GM10248 (cell line): ENCODE results near the gene CRIP2.

Experiments
- CTCF ChIA-PET: fragments of 300-600 bp; sonication (Branson Sonifier 250); formaldehyde crosslinking; extraction: SDS; loops from one replicate; lab custom pipeline; 2021; ENCODE audit warnings: antibody characterized with exemption; lab: Yijun Ruan, JAX
- POLR2A ChIA-PET: fragments of 350-650 bp; sonication (Branson Sonifier 250); formaldehyde crosslinking; extraction: SDS; loops from one replicate; lab custom pipeline; 2020; ENCODE audit warnings: antibody characterized with exemption; lab: Yijun Ruan, JAX
- DNase-seq: peaks from one replicate; pipeline ENCODE4 v3.0.0; 2012; ENCODE audit errors: extremely low spot score
- CTCF ChIP-seq: IDR thresholded peaks from 2 replicates; pipeline ENCODE4 v1.5.1; 2012; ENCODE audit warnings: mild to moderate bottlenecking, low read depth; ENCODE audit errors: extremely low read depth, missing control alignments, control extremely low read depth

Gene CRIP2

GRCh38 chr14:105485739-105486162 is 11.1 kb downstream of the CRIP2 start:
- ChIA-PET CTCF (interaction anchor here (1.5 kb wide), 2 partner anchors 15 to 115 kb away, joined by 4 to 5 read pairs; no protein-coding TSS in a partner anchor), POLR2A (interaction anchor here (0.8 kb wide), 1 partner anchor 1970 kb away, joined by 3 read pairs; no protein-coding TSS in a partner anchor)
- peak; percentile 54 for DNase-seq
- peak; percentile 64 for TF ChIP-seq CTCF

GRCh38 chr14:105486163-105486973 is 11.7 kb downstream of the CRIP2 start, which contains the start of gene CRIP1:
Gene CRIP1 (plus strand): TSS chr14:105486886. CDS start chr14:105487260, 374 bp downstream.
- TF ChIP-seq CTCF, result no peak
- no peak for DNase-seq
- CTCF ChIA-PET, result interaction anchor here (1.5 kb wide), 2 partner anchors 15 to 115 kb away, joined by 4 to 5 read pairs; no protein-coding TSS in a partner anchor
- POLR2A ChIA-PET, result interaction anchor here (0.8 kb wide), 1 partner anchor 1970 kb away, joined by 3 read pairs; no protein-coding TSS in a partner anchor

GRCh38 chr14:105486974-105487448 is 12.4 kb downstream of the CRIP2 start:
- ChIA-PET CTCF (interaction anchor here (1.5 kb wide), 2 partner anchors 16 to 116 kb away, joined by 4 to 5 read pairs; no protein-coding TSS in a partner anchor), POLR2A (no interaction called here)
- TF ChIP-seq CTCF, result no peak
- DNase-seq, result peak; percentile 61

GRCh38 chr14:105487449-105487985 is 12.9 kb downstream of the CRIP2 start:
- no peak for TF ChIP-seq CTCF
- DNase-seq, result peak; percentile 60
- POLR2A ChIA-PET, result no interaction called here
- CTCF ChIA-PET, result no interaction called here

DNA sequence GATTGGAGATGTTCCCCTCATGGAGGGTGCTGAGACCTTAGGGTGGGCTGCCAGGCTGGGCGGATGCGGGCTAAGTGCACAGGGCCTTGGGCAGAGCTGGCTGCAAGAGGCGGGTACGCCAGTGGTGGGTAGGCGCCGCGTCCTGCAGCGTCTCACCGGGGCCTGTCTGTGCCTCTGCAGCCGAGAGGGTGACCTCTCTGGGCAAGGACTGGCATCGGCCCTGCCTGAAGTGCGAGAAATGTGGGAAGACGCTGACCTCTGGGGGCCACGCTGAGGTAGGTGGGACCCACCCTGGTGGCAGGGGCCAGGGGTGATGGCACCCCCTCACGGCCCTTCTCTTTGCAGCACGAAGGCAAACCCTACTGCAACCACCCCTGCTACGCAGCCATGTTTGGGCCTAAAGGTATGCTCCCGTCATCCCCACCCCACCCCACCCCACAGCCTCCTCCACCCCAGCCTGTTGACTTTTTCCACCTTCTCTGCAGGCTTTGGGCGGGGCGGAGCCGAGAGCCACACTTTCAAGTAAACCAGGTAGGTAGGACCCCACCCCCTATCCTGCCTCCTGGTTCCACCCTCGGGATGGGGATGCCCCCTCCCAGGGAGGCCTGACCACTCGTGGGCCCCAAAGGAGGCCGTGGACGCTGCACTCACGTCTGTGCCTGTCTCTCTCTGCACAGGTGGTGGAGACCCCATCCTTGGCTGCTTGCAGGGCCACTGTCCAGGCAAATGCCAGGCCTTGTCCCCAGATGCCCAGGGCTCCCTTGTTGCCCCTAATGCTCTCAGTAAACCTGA is 13.6 kb downstream of the CRIP2 start:
- CTCF ChIA-PET, result interaction anchor here (1.3 to 6.9 kb wide), 9 partner anchors 6 to 125 kb away, joined by 3 to 96 read pairs (median 8); no protein-coding TSS in a partner anchor
- POLR2A ChIA-PET, result interaction anchor here (1.9 kb wide), 1 partner anchor 7 kb away, joined by 10 read pairs; no protein-coding TSS in a partner anchor
- DNase-seq, result no peak
- TF ChIP-seq CTCF, result no peak
